Endodermal cell (in vitro differentiated cells): ENCODE results near the gene BST1. TPM values are rescaled to one million over a fixed set of nuclear protein-coding genes. Genes with fewer than 3 reads are reported as not detected.

ENCODE experiments used
- DNase-seq: peaks from one replicate; pipeline ENCODE4 v3.0.0-alpha.2; 2017
- H3K27ac ChIP-seq: 2 replicates; pipeline ENCODE4 v1.5.1; 2013; ENCODE audit warnings: mild to moderate bottlenecking, low read depth, low read length, moderate library complexity
- H3K27me3 ChIP-seq: 2 replicates; pipeline ENCODE4 v1.6.1; 2013; ENCODE audit warnings: mild to moderate bottlenecking, low read length, moderate library complexity; ENCODE audit not compliant: insufficient read depth, control insufficient read depth, poor library complexity, severe bottlenecking
- H3K36me3 ChIP-seq: 2 replicates; pipeline ENCODE4 v1.7.0; 2013; ENCODE audit warnings: mild to moderate bottlenecking, low read length, moderate library complexity; ENCODE audit not compliant: control insufficient read depth, insufficient read depth
- H3K4me1 ChIP-seq: one replicate; pipeline ENCODE4 v1.7.0; 2013; ENCODE audit warnings: low read length; ENCODE audit not compliant: control insufficient read depth, insufficient read depth
- H3K4me3 ChIP-seq: 2 replicates; pipeline ENCODE4 v1.5.1; 2013; ENCODE audit warnings: mild to moderate bottlenecking, low read length, moderate library complexity
- H3K9ac ChIP-seq: 2 replicates; pipeline ENCODE4 v1.6.1; 2013; ENCODE audit warnings: mild to moderate bottlenecking, low read length, moderate library complexity; ENCODE audit not compliant: poor library complexity, severe bottlenecking; ENCODE audit errors: extremely low read depth
- H3K9me3 ChIP-seq: 2 replicates; pipeline ENCODE4 v1.6.1; 2013; ENCODE audit warnings: mild to moderate bottlenecking, low read length, moderate library complexity; ENCODE audit not compliant: control insufficient read depth
- H3K27ac Mint-ChIP-seq: 2 replicates; pipeline ENCODE4 v1.8.0; 2020; ENCODE audit warnings: mixed read lengths
- H3K27me3 Mint-ChIP-seq: 2 replicates; pipeline ENCODE4 v1.8.0; 2021; ENCODE audit warnings: mild to moderate bottlenecking, mixed read lengths; ENCODE audit not compliant: insufficient read depth
- H3K36me3 Mint-ChIP-seq: 2 replicates; pipeline ENCODE4 v1.8.0; 2020; ENCODE audit warnings: low read depth, mixed read lengths
- H3K4me1 Mint-ChIP-seq: 2 replicates; pipeline ENCODE4 v1.8.0; 2020; ENCODE audit warnings: mixed read lengths
- H3K4me3 Mint-ChIP-seq: 2 replicates; pipeline ENCODE4 v1.8.0; 2020; ENCODE audit warnings: mild to moderate bottlenecking, moderate library complexity, mixed read lengths
- H3K9me3 Mint-ChIP-seq: 2 replicates; pipeline ENCODE4 v1.8.0; 2020; ENCODE audit warnings: mild to moderate bottlenecking, mixed read lengths
- CTCF ChIP-seq: fragments of 200-600 bp; sonication (generic); conservative IDR thresholded peaks from 2 replicates; pipeline ENCODE4 v1.5.0; 2021; ENCODE audit warnings: antibody characterized with exemption, mild to moderate bottlenecking
- WGBS, 2 experiments: methylation state at CpG; one replicate each; pipeline versions ENCODE4 v1.1.5 to v1.1.7; 2013; ENCODE audit warnings: missing lambda C conversion rate in 2 of 2, mixed read lengths in 1 of 2; ENCODE audit not compliant: insufficient coverage in 1 of 2, insufficient read length in 1 of 2; 5-methylcytosine and 5-hydroxymethylcytosine counted together
- total RNA-seq, 2 donors: library from RNA; stranded (reverse); fragmentation: NEBNext Ultra II Directional in 1 of 2; extraction: Animal tissue kit (Norgen Biotek cat#: 25700) in 1 of 2; gene quantifications; 2 replicates in 1 of 2; 3 replicates in 1 of 2; pipeline ENCODE4 v1.2.1, GENCODE V29; 2021

Gene BST1
- total RNA-seq, 2 donors from 2014 or later = 0.44 to 0.53 TPM

- Mint-ChIP-seq H3K27ac (no peak overlapping the region), H3K4me1 (peaks cover 10% of the 10 kb centered on the region), H3K4me3 (no peak overlapping the region), H3K9me3 (peaks cover 13% of the 10 kb centered on the region), H3K27me3 (peaks cover 2% of the 10 kb centered on the region), H3K36me3 (no peaks in the 10 kb centered on the region)
- Histone ChIP-seq H3K27me3 (no peaks in the 10 kb centered on the region), H3K4me1 (no peaks in the 10 kb centered on the region), H3K36me3 (no peaks in the 10 kb centered on the region), H3K9ac (no peak overlapping the region), H3K27ac (no peak overlapping the region), H3K9me3 (peaks cover 14% of the 10 kb centered on the region), H3K4me3 (no peak overlapping the region)
- WGBS, 2 experiments = 71 to 85% methylated on average over 4 to 11 of the region's 11 CpGs
- no peak for DNase-seq
- TF ChIP-seq CTCF = no peak
Observed at GRCh38 chr4:15740764-15741404, 38.0 kb downstream of the BST1 start.

GRCh38 chr4:15742083-15742582, 39.3 kb downstream of the BST1 start:
- Histone ChIP-seq H3K9ac (no peak overlapping the region), H3K27ac (no peak overlapping the region), H3K9me3 (peaks cover 20% of the 10 kb centered on the region), H3K27me3 (no peaks in the 10 kb centered on the region), H3K36me3 (no peaks in the 10 kb centered on the region), H3K4me3 (no peak overlapping the region), H3K4me1 (no peaks in the 10 kb centered on the region)
- Mint-ChIP-seq H3K9me3 (peaks cover 13% of the 10 kb centered on the region), H3K4me1 (peaks cover 10% of the 10 kb centered on the region), H3K27ac (no peak overlapping the region), H3K36me3 (no peaks in the 10 kb centered on the region), H3K4me3 (no peak overlapping the region), H3K27me3 (no peaks in the 10 kb centered on the region)
- no peak for TF ChIP-seq CTCF
- WGBS, 2 experiments = 94% methylated on average over 1 of the region's 1 CpG; no CpG with 5 or more reads in 1 of the 2 experiments
- DNase-seq = no peak

GRCh38 chr4:15742637-15743036, 39.8 kb downstream of the BST1 start:
- Histone ChIP-seq H3K27me3 (no peaks in the 10 kb centered on the region), H3K9ac (no peak overlapping the region), H3K9me3 (peaks cover 20% of the 10 kb centered on the region), H3K36me3 (no peaks in the 10 kb centered on the region), H3K4me3 (no peak overlapping the region), H3K27ac (no peak overlapping the region), H3K4me1 (no peaks in the 10 kb centered on the region)
- no peak for TF ChIP-seq CTCF
- DNase-seq = no peak
- H3K27me3 Mint-ChIP-seq = no peaks in the 10 kb centered on the region
- peaks cover 10% of the 10 kb centered on the region for H3K4me1 Mint-ChIP-seq
- no peak overlapping the region for H3K4me3 Mint-ChIP-seq
- H3K9me3 Mint-ChIP-seq = peaks cover 13% of the 10 kb centered on the region
- WGBS, 2 experiments = 87 to 88% methylated on average over 1 of the region's 1 CpG
- no peak overlapping the region for H3K27ac Mint-ChIP-seq
- no peaks in the 10 kb centered on the region for H3K36me3 Mint-ChIP-seq
